HG02885 (cell line): ENCODE measurements around the gene XPNPEP1.
A peak's percentile ranks its signal among the peaks of the same experiment; 100 is the strongest.

Experiments
- ATAC-seq: cut with Tn5 transposase; IDR thresholded peaks from one replicate; pipeline ENCODE4 v1.9.1; 2021; ENCODE audit warnings: mild to moderate bottlenecking; ENCODE audit not compliant: unreplicated experiment, poor library complexity

XPNPEP1 gene

DNA sequence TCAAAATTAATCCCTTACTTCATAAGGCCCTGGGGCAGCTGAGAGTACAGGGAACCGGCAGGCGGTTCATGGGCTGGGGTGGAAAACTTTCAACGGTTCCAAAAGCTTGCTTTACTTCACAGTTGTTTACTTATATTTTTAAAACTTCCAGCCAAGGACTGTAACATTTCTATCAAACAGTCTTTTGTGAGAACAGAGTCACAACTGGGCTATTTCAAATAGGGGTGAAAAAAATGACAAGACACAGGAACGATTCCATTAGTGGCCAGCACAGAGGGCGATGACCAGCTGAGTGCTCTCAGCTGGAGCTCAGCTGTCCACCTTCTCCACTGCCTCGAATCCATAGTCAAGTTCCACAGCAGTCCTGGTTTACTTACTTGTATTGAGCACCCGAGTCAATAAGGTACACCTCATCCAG, 48.2 kb downstream of the XPNPEP1 start:
- no peak for ATAC-seq

DNA sequence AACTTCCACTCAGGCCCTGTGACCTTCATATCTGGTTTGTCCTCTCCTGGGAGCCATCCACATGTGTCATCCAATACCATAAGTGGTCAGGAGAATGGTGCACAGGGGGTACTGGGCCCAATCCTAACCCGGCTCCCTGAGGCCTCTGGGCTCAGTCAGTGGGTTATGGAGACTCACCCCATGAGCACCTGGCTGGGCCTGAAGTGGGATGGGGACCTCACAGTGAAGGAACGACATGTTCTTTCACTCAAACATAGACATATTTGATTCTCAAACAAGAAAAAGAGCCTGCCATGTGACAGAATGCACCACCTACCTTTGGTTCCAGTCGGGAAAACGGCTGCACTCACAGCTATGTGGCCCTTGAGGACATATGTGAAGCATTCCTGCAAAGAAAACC, 51.8 kb downstream of the XPNPEP1 start:
- no peak for ATAC-seq

DNA sequence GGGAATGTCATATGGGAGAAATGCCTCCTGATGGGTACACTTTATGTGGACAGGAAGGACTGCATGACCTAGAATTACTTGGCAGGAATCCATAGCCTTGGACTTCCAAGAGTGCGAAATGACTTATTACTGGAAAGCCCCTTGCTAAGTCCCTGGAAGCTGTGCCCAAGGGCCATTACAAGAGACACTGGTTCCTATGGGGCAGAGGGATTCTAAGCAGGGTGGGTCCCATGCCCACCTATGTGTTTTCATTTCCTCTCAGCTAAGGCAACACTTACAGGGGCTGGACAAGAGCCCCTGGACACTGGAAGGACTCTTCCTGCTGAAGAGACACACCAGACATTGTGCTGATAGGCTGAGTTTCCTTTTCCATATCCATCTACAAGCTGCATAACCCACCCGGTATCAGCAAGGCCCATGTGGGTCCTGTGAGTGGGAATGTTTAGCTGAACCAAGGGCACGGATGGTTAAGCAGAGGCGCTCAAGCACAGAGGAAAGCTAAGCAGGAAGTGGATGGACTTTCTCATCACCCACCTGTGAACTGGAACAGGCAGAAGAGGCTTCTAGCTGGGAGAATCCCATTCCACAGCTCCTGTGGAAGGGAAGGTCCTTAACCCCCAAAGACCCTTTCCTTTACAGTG, 56.2 kb downstream of the XPNPEP1 start:
- ATAC-seq = no peak

DNA sequence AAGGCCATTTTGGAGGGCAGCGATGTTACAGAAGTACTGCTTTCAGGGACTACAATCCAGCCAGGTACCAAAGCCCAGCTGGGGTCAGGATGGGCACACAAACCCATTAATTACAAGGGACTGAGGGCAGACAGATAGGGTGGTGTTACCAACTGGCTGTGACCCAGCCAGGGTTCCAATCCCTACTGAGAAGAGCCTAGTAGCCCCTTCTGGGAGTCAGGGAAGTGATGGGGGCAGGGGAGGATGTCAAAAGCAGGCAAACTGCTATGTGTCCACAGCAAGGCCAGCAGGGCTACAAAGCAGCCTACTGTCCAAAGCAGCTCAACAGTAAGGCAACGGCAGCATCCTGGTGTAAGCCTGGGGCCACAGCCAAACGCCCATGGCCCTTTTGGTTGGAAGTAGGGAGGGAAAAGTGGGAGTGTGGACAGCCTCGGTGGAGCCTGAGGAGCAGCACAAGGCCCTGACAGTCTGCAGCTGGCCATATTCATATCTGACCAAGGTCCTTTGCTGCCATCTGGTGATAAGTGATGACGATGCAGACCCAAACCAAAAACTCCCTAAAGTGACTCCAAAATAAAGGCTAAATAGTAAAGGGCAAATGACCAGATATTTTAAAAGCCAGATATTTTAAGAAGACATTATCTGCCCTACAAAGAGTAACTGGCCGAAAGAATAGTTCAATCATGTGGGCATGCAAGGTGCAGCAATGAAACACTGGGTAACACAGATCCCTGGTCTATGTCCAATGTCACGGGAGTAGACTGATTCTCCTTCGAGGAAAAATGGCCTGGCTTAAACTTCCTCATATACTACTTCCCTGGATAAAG, 56.9 kb downstream of the XPNPEP1 start:
- ATAC-seq = no peak

DNA sequence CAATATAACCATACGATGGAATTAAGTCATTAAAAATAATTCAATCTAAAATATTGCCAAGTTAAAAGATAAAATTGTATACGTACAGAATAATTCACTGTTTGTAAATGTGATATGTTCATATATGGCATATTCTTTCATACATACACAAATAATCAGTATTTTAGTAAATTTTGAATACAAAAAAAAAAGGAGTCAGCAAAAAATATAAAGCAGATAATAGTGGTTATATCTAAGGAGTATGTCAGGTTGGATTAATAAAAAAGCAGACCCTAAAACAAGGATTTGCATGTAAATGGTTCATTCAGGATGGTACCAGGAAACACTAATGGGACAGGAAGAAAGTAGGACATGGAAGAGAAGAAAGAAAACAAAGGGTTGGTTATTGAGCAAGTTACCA, 59.5 kb downstream of the XPNPEP1 start:
- no peak for ATAC-seq

DNA sequence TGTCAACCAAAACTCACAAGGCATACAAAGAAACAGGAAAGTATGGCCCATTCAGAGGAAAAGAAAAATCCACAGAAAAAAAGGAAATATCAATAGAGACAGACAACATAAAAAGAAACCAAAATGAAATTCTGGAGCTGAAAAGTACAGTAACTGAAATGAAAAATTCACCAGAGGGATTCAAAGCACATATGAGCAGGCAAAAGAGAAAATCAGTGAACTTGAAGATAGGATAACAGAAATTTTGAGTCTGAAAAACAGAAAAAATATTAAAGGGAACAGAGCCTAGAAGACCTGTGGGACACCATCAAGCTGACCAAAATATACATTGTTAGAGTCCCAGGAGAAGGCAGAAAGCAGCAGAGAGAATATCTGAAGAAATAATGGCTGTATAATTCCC, 60.6 kb downstream of the XPNPEP1 start:
- ATAC-seq = no peak

DNA sequence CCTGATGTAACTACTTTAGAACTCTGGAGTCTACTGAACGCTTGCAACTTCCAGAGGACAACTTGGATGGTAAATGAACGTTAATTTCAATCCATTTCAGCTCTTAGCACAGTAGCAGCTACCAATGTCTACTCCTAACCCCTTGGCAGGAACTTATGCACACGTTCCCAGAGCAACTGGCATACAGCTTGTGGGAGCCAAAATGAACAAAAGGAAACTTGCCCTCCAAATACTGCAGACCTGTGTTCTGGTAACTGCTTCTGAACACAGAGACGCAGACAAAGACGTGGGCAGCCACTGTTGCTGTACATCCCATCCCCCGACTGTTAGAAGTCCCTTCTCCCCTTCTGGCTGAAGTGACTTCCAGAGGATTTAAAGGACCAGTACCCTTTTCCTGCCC, 61.3 kb downstream of the XPNPEP1 start:
- ATAC-seq = no peak

DNA sequence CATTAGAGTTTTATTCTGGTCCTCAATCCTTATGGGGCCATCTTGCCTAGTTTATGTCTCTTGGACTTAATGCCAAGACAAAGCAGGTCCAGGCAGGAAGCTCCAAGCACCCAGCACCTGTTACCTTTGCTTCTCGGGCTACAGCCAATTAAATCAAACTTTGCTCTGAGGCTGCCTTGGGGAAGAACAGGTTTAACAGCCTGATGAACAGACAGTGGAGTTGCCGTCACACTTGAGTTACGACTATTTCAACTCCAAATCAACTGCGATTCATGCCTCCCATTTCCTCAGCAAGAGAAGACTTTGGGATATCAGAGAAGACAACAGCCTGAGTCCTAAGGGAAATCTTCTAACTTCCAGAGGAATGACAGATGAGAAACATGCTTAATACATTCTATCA, 62.2 kb downstream of the XPNPEP1 start:
- ATAC-seq = no peak

DNA sequence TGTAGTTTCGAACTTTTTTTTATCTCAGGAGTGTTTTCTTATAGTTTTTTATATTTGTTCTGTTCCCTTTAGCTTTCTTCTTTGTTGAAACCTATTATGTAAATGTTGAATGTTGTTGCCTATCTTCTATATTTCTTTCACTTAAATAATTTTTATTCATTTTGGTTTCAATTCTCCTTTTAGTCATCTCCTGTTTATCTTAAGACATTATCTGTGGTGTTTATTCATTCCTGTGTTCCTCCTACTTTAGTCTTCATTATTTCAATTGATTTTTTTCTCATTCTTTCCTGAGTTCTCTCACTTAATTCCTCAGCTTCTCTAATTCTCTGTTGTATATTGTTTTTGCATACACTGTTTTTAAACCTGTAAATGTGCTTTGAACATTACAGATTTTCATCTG, 64.1 kb downstream of the XPNPEP1 start:
- ATAC-seq = no peak

DNA sequence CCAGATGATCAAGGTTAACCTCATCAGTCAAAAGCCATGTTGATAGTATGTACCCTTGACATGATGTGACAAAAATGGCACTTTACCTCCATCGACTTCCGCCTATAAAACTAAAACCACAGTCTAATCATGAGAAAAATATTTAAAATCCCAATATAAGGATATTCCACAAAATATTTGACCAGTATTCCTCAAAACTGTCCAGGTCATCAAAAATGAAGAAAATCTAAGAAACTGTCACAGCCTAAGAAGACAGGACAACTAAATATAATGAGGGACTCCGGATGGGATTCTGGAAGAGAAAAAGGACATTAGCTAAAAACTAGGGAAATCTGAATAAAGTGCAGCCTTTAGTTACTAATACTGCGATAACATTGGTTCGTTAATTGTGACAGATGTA, 67.6 kb downstream of the XPNPEP1 start:
- ATAC-seq = no peak

DNA sequence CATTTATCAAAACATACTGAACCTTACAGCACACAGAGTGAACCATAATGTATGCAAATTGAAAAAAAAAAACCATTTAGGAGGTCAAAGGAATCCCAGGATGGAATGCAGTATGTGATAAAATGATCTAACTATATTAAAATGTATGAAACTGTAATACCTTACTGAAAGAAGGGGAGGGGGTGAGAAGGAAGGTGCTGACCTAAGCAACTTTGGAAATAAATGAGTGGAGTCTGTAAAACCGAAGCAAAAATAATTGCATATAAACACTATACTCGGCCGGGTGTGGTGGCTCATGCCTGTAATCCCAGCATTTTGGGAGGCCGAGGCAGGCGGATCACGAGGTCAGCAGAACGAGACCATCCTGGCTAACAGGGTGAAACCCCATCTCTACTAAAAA, 69.4 kb downstream of the XPNPEP1 start:
- no peak for ATAC-seq

DNA sequence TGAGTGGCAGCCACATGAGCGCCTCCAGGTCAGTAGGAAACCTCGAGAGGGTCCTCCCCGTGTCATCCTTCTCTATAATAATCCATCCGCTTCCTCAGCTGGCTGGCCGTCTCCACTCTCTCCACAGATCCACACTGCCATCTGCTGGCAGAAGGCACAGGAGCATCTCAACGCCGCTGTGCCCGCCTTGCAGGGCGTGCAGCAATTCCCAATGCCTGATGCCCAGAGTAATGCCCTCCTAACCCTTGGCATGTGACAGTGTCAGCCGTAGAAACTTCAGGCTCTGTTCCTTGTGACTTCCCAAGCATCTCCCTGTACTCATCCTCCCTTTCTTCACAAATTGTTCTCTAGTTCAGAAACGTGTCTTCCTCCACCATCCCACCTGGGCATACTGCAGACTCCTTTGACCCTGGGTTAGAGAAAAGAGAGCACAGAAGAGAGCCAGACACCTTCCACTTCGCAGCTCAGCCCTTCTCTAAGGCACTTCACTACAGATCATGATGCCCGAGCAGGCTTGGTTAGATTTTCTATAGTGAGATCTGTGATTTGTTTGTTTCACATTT, 70.8 kb downstream of the XPNPEP1 start:
- peak; percentile 96 for ATAC-seq

DNA sequence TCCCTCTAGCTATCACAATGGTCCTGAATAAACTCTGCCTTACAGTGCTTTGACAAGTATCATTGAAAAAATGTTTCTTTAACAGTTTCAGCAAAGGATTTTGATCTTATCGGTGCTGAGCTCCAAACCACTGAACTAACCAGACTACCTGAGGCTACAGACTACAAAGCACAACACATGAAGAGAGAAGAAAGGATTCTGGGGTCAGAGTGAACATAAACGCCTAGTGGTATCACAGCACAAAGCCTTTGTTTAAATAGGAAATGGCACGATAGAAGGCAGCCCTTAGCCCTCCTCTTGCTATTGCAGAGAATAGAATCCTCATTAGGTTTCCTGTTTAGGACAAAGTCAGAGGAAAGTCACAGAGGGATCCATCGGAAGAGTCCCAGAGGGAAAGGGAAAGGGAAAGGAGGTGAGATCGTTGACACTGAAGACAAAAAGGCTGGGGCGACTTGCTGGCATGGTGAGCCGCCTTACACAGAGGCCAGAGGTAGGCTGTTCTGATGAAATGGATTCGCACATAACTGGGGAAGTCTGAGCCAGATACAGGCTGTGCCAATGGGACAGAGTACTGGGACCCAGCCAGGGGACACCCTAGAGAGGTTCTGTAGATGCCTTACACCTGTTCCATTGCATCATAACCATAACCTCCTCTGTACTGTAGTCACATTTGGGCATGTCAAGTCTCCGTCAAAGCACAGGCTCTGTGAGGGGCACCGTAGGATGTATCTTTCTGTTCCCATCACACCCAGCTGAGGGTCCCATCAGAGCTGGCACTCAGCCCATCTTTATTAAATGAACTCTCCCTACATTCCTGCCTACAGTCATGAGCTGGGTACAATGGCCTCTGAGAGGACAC, 71.5 kb downstream of the XPNPEP1 start:
- peak; percentile 19 for ATAC-seq

DNA sequence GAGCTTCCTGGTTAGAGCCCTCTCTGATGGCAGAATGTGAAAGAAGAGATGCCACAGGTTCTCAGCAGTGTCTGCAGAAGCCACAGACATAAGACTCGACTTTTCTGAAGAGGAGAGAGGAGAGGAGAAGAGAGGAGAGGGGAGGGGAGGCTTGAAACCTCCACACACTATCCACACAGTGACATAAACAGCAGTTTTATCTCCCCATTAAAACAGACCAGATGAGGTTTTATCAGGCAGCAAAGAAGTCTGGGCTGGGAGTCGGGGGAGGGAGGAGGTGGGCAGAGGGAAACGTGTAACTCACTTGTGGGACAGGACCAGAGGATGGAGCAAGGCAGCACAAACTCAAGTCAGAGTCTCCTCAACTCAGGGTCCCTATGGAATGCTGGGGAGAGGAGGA, 76.5 kb downstream of the XPNPEP1 start:
- ATAC-seq = no peak

DNA sequence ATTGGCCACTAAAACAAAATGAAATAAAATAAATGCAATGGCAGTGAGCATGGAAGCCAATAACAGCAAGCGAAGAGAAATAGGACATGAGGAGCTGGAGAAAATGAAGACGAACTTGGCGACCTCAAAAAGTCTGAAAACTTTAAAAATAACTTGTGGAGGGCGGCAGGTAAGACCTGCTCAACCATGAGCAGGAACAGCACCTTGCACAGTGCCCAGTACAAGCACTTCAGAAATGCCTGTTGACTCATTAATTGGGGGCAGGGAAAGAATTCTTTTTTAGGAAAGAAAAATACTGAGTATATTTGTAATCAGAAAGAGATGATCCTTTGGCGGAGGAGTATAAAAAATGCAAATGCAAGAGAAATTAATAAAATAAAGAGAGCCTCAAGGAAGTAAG, 78.0 kb downstream of the XPNPEP1 start:
- ATAC-seq = no peak

DNA sequence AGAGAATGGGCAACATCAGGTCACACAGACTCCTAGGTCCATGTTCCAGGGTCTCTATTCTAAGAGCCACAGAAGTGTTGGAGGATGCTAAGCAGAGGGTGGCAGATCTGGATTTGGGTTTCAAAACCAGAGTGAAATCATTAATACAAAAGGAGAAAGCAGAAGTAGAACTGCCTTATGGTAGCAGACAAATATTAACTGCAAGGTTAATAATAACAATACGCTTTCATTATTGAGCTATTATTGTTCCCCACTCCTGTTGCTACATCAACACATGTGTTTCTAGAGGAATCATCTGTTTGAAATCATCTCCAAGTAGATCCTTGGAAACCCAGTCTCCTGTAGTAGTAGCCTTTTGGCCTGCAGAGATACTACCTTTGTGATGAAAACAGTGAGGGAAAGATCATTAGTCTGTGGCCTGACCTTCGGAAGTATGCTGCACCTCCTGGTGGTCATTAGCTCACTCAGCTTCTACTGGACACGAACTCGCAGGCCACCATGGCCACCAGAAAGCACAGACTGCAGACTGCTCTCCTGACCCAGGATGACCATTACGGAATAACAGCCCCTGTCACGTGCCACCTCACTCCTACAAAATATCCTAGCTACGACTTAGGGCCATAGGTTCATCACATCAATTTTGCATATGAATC, 84.6 kb downstream of the XPNPEP1 start:
- no peak for ATAC-seq

DNA sequence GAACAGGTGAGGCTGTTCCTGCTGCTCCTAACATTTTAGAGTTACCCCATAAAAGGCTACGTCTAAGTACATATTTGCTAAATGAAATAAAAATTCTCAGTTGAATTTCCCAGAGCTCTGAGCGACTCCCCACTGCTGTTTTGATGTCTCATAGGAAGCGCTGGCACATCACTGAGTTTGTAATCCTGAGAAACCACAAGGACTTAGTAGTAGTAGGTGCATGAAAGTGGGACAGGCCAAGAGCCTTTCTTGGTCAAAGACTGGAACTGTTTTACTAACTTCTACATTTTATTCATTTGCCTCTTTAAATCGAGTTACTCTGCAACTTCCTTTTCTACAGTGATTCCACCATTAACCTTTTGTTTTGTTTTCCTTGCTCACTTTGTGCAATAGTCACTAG, 85.9 kb downstream of the XPNPEP1 start:
- no peak for ATAC-seq

DNA sequence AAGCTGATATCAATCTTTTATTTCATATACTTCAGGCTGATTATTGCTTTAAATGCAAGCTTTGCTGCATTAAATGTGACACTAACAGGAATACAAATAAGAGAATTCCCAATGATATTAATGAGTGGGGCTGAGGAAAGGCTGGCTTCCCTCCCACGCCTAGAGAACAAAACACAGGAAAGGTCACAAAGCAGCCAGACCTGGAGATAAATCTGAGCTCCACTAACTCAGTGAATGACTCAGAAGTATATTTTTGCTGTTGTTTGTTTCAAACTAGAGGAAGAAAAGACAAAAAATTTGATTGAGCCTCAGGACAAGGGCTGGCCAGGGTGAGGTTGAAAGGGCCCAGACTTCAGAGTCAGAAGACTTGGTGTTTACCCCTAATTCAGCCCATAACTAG, 88.1 kb downstream of the XPNPEP1 start:
- ATAC-seq = no peak

DNA sequence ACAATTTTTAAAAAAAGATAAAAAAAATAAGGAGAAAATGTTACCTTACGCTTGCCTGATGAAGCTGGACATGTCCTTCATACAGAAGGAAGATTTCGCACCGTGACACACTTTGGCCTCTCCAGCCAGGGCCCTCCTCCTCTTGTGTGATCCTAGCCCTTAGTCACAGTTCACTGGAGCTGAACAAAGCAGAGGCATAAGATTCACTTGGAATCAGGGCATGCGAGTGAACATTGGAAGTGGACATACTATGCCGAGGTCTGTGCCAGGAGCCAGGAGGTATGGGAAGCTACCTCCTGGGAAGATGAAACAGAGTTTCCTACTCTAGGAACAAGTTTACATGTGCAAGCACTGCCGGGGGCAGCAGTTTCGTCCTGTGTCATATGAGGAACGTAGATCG, 91.5 kb downstream of the XPNPEP1 start:
- no peak for ATAC-seq

DNA sequence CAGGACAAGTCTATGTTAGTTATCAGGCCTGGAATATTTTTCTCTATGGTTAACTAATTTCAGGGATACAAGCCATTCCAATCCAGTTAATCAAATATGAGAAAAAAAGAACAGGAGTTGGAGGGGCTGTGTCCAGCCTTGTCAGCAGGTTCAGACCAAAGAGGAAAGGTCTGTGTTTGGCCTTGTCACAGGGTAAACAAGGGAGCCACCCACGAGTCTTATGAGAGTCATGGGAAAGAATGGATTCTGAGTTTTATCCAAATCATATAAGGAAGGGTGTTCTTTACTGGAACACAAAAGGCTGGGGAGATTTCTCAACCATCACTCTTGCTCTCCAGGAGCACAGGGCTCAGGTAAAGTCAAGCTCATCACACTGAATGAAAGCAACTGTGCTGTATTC, 99.1 kb downstream of the XPNPEP1 start:
- ATAC-seq = no peak
